Measurements from ENCODE around the gene ISCA1.
"Not testable (repeated sequence)": the region's sequence is repeated elsewhere in the genome, so short reads cannot be mapped to it uniquely, and the experiment has no call there.

ISCA1 gene

DNA sequence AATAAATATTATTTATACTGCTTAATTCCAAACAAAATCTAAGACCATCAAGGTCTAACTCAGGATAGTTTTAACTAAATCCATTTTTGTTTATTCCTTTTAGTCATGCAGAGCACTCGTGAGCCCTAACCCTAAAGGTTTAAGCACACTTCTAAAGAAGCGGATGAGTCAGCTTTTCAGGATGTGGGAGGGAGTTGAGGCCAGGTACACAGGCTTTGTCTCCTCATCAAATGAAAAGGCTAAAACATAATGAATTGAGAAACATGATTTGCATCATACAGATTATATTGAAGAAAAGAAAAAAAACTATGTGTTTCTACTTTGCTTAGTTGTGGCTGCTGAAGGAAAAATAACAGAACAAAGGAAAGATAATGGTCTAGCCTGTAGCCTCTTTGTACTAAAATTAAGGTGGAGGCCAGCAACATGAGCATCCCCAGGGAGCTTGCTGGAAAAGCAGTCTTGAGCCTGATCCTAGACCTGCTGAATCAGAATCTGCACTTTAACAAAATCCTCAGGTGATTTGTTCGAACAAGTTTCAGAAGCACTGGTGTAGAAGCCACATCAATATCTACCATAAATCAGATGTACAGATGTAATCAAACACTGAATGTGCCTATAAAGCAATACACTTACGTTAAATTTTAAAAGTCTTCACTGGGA is 21.1 kb upstream of the ISCA1 start:
- DNase-seq (ENCODE audit: low spot score): no peak
- TF ChIP-seq, protein P1, sequence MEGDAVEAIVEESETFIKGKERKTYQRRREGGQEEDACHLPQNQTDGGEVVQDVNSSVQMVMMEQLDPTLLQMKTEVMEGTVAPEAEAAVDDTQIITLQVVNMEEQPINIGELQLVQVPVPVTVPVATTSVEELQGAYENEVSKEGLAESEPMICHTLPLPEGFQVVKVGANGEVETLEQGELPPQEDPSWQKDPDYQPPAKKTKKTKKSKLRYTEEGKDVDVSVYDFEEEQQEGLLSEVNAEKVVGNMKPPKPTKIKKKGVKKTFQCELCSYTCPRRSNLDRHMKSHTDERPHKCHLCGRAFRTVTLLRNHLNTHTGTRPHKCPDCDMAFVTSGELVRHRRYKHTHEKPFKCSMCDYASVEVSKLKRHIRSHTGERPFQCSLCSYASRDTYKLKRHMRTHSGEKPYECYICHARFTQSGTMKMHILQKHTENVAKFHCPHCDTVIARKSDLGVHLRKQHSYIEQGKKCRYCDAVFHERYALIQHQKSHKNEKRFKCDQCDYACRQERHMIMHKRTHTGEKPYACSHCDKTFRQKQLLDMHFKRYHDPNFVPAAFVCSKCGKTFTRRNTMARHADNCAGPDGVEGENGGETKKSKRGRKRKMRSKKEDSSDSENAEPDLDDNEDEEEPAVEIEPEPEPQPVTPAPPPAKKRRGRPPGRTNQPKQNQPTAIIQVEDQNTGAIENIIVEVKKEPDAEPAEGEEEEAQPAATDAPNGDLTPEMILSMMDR (IDR thresholded peaks at IDR 0.05; ENCODE audit: extremely low read depth, missing control alignments): no peak

DNA sequence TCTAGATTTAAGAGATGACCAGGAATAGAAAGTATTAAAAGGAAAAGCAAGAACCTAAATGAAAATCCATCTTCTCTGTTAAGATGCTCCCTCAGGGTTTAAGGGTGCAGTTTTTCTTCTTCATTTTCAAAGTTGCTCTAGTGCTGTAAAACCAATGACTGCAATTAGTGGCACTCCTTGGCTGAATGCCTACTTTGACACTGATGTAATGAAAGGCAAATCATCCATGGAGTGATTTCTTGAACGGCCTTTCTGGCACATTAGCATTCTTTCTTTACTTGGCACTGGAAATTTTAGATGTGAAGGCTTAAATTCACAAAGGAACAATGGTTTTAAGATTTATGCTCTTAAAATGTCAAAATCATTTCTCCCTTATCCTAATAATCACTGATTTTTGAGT is 19.3 kb upstream of the ISCA1 start:
- TF ChIP-seq, protein P1 (IDR thresholded peaks at IDR 0.05; ENCODE audit: extremely low read depth, missing control alignments): no peak
- no peak for DNase-seq (ENCODE audit: low spot score)

DNA sequence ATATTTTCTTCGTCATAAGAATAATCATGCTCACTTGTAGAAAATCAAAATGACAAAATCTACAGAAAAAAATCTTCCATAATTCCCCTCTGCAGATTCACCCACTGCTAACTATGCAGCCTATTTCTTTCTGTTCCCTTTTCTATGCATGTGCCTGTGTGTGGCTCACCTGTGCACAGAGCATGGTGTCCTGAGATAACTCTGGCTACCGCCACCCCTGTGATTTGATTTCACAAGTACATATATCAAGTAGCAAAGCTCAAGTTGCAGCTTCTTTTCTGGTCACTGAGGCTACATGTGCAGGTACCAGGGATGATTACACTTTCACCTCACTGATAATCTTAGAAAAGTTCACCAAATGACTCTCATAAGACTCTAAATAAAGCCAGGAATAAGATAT is 18.4 kb upstream of the ISCA1 start:
- DNase-seq (ENCODE audit: low spot score): no peak
- TF ChIP-seq, protein P1 (IDR thresholded peaks at IDR 0.05; ENCODE audit: extremely low read depth, missing control alignments): no peak

DNA sequence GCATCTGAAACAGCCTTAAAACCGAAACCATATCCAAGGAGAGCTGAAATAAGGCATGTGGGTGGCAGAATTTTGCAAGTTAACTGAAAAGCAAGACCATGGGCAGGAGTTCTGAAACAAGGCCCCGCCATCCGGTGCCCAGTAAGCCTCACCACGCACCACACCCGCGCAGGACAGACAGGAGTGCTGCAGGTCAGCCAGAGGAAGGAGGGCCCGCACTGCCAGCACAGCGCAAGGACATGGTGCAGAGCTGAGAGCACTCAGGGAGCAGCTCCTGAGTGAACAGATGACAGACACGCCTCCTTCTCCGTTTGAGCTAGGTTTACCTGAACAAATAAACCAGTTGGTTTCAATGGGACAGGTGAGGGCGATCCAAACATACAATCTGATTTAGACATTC is 16.5 kb upstream of the ISCA1 start:
- DNase-seq (ENCODE audit: low spot score): no peak
- TF ChIP-seq, protein P1 (IDR thresholded peaks at IDR 0.05; ENCODE audit: extremely low read depth, missing control alignments): no peak

DNA sequence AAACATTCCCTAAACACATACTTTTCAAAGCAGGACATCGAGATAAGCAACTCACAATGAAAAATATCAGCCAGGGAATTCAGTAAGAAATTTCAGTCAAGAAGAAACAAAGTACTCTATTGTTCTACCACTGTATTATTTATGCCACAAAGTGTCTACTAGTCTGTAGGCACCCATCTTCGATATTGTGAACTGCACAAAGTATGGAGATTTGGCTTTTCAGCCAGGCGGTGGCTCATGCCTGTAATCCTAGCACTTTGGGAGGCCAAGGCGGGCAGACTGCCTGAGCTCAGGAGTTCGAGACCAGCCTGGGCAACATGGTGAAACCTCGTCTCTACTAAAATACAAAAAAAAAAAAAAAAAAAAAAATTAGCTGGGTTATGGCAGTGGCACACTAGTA is 8.0 kb upstream of the ISCA1 start:
- DNase-seq (ENCODE audit: low spot score): not testable (repeated sequence)

DNA sequence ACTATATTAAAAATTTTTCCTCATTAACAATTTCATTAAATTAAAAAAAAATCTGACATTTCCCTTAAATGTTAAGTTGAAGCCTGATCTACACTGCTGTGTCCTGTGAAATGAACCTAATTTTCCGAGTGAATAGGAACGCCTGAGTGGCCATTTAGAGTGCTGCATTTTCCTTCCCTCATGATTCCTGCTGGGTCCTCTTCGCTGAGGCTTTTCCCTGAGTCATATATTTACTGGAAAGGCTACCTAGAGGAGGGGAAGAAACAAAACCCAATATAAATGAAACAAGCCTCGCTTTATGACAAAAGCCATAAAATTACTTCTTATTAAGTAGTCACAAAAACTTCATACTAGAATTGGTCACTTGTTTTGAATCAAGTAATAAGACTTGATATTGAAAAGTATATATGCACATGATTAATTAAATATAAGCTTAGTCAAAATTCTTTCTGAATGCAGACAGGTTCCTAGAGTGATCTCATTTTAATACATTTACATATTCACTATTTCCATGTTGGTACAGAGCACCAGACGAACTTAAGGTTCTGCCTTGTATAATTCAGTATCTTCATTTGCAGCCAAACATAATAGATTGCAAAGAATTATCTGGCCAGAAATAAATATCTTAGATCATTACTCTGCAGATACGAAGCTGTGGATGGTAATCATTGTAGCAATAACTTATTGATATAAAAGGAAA is 6.3 kb upstream of the ISCA1 start:
- DNase-seq (ENCODE audit: low spot score): no peak
- TF ChIP-seq, protein P1 (IDR thresholded peaks at IDR 0.05; ENCODE audit: extremely low read depth, missing control alignments): no peak

DNA sequence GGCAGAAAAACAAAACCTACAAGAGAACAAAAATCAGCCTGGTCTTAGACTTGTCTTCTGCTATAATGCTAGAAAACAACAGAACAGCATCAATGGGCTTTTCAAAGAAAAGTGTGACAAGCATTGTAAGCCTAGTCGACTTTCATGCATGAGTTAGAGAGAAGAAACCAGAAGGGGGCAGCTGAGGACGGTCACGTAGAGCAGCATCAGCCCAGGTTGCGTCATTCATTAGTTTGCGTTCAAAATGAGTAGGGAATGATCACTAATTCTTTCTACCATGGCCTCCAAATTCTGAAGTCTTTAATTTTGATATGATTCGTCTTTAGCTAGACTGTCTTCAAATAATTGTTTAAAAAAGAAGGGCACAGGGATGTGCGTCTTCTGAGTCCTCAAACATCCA is 4.7 kb upstream of the ISCA1 start:
- TF ChIP-seq, protein P1 (IDR thresholded peaks at IDR 0.05; ENCODE audit: extremely low read depth, missing control alignments): no peak
- no peak for DNase-seq (ENCODE audit: low spot score)

DNA sequence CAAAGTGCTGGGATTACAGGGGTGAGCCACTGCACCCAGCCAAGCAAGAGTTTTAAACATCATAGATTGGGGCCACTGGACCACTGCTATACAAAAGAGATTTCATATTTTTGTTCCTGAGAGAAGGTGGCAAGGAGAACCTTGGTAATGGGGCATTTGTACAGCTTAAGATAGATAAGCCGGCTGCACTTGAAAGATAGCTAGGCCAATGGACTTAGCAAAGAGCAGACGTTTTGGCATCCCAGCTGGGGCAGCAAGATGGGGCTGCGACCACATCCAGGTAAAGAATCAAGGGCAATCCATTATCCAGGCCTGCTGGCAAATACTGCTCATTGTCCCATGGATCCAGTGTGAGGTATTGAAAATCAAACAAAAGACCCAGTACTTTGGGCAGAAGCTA is 3.9 kb upstream of the ISCA1 start:
- DNase-seq (ENCODE audit: low spot score): no peak
- TF ChIP-seq, protein P1 (IDR thresholded peaks at IDR 0.05; ENCODE audit: extremely low read depth, missing control alignments): no peak

Data from GM20000 (cell line).